ENCODE results near the gene CDK2. TPM values are rescaled to one million over a fixed set of nuclear protein-coding genes. Genes with fewer than 3 reads are reported as not detected.
A peak's percentile ranks its signal among the peaks of the same experiment; 100 is the strongest.

CDK2 gene
- total and polyA plus RNA-seq, 9 of the 15 experiments (the other 6 are each of a cell fraction or from before 2014, with no cell fraction given) = 17.4 to 213 (median 109) TPM

GRCh38 chr12:55926738-55927587 is 39.7 kb upstream of the CDK2 start (continued):
- TF ChIP-seq, protein P1, sequence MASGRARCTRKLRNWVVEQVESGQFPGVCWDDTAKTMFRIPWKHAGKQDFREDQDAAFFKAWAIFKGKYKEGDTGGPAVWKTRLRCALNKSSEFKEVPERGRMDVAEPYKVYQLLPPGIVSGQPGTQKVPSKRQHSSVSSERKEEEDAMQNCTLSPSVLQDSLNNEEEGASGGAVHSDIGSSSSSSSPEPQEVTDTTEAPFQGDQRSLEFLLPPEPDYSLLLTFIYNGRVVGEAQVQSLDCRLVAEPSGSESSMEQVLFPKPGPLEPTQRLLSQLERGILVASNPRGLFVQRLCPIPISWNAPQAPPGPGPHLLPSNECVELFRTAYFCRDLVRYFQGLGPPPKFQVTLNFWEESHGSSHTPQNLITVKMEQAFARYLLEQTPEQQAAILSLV (tag; IDR thresholded peaks at IDR 0.05) = no peak
- TF ChIP-seq ZNF695 (CRISPR knock-in tag; IDR thresholded peaks at IDR 0.05) = no peak
- peak; percentile 85 for TF ChIP-seq TBP (optimal IDR thresholded peaks at IDR 0.05; ENCODE audit: low read depth, low read length)
- TF ChIP-seq KDM4B (IDR thresholded peaks at IDR 0.05; ENCODE audit: borderline replicate concordance in 2 of 2, low read depth in 1 of 2) = peak in 1 of 2 experiments; percentile 86; a peak in 2 of 4 replicates
- TF ChIP-seq, protein P2, sequence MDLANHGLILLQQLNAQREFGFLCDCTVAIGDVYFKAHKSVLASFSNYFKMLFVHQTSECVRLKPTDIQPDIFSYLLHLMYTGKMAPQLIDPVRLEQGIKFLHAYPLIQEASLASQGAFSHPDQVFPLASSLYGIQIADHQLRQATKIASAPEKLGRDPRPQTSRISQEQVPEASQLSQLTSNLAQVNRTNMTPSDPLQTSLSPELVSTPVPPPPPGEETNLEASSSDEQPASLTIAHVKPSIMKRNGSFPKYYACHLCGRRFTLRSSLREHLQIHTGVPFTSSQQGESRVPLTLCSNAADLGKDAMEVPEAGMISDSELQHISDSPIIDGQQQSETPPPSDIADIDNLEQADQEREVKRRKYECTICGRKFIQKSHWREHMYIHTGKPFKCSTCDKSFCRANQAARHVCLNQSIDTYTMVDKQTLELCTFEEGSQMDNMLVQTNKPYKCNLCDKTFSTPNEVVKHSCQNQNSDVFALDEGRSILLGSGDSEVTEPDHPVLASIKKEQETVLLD (IDR thresholded peaks at IDR 0.05) = peak; percentile 86
- TF ChIP-seq, protein P3, sequence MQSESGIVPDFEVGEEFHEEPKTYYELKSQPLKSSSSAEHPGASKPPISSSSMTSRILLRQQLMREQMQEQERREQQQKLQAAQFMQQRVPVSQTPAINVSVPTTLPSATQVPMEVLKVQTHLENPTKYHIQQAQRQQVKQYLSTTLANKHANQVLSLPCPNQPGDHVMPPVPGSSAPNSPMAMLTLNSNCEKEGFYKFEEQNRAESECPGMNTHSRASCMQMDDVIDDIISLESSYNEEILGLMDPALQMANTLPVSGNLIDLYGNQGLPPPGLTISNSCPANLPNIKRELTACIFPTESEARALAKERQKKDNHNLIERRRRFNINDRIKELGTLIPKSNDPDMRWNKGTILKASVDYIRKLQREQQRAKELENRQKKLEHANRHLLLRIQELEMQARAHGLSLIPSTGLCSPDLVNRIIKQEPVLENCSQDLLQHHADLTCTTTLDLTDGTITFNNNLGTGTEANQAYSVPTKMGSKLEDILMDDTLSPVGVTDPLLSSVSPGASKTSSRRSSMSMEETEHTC (IDR thresholded peaks at IDR 0.05) = no peak
- TF ChIP-seq, protein P4, sequence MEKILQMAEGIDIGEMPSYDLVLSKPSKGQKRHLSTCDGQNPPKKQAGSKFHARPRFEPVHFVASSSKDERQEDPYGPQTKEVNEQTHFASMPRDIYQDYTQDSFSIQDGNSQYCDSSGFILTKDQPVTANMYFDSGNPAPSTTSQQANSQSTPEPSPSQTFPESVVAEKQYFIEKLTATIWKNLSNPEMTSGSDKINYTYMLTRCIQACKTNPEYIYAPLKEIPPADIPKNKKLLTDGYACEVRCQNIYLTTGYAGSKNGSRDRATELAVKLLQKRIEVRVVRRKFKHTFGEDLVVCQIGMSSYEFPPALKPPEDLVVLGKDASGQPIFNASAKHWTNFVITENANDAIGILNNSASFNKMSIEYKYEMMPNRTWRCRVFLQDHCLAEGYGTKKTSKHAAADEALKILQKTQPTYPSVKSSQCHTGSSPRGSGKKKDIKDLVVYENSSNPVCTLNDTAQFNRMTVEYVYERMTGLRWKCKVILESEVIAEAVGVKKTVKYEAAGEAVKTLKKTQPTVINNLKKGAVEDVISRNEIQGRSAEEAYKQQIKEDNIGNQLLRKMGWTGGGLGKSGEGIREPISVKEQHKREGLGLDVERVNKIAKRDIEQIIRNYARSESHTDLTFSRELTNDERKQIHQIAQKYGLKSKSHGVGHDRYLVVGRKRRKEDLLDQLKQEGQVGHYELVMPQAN (IDR thresholded peaks at IDR 0.05; ENCODE audit: borderline replicate concordance) = peak; percentile 65
- TF ChIP-seq MAX (CRISPR knock-in tag; IDR thresholded peaks at IDR 0.05) = peak; percentile 7; the same call in 1 of the 2 replicates
- no peak for TF ChIP-seq ETV6 (IDR thresholded peaks at IDR 0.05; ENCODE audit: borderline replicate concordance in 1 of 2, low read depth in 2 of 2, low read length in 1 of 2)
- TF ChIP-seq ETV6 (CRISPR knock-in tag; IDR thresholded peaks at IDR 0.05; ENCODE audit: borderline replicate concordance) = no peak
- TF ChIP-seq POLR3A (IDR thresholded peaks at IDR 0.05; ENCODE audit: borderline replicate concordance, extremely low read depth, insufficient read depth, insufficient read length) = no peak
- no peak for TF ChIP-seq TCF3 (CRISPR knock-in tag; IDR thresholded peaks at IDR 0.05)
- TF ChIP-seq NR1H2 (CRISPR knock-in tag; IDR thresholded peaks at IDR 0.05) = no peak
- 0 out of 2 replicates have a peak, but pooled peaks have one; percentile 4 for TF ChIP-seq MAFK (IDR thresholded peaks at IDR 0.05; ENCODE audit: low read length)
- no peak for TF ChIP-seq U2AF2 (optimal IDR thresholded peaks at IDR 0.05; ENCODE audit: low read depth, low read length)
- TF ChIP-seq, protein P5, sequence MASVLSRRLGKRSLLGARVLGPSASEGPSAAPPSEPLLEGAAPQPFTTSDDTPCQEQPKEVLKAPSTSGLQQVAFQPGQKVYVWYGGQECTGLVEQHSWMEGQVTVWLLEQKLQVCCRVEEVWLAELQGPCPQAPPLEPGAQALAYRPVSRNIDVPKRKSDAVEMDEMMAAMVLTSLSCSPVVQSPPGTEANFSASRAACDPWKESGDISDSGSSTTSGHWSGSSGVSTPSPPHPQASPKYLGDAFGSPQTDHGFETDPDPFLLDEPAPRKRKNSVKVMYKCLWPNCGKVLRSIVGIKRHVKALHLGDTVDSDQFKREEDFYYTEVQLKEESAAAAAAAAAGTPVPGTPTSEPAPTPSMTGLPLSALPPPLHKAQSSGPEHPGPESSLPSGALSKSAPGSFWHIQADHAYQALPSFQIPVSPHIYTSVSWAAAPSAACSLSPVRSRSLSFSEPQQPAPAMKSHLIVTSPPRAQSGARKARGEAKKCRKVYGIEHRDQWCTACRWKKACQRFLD (CRISPR knock-in tag; IDR thresholded peaks at IDR 0.05) = peak; percentile 63; the same call in 1 of the 2 replicates
- TF ChIP-seq ZBTB34 (CRISPR knock-in tag; IDR thresholded peaks at IDR 0.05) = no peak
